GM10266 (cell line): Measurements from ENCODE around the gene SERTAD2.

ENCODE experiments used
- DNase-seq: peaks from one replicate; pipeline ENCODE4 v3.0.0; 2012; ENCODE audit errors: extremely low spot score
- TF ChIP-seq, protein P1 (sequence below): IDR thresholded peaks from 2 replicates; pipeline ENCODE4 v1.5.1; 2012; ENCODE audit warnings: mild to moderate bottlenecking, low read depth; ENCODE audit not compliant: control insufficient read depth, insufficient read depth; ENCODE audit errors: missing control alignments

Gene SERTAD2, protein sequence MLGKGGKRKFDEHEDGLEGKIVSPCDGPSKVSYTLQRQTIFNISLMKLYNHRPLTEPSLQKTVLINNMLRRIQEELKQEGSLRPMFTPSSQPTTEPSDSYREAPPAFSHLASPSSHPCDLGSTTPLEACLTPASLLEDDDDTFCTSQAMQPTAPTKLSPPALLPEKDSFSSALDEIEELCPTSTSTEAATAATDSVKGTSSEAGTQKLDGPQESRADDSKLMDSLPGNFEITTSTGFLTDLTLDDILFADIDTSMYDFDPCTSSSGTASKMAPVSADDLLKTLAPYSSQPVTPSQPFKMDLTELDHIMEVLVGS

DNA sequence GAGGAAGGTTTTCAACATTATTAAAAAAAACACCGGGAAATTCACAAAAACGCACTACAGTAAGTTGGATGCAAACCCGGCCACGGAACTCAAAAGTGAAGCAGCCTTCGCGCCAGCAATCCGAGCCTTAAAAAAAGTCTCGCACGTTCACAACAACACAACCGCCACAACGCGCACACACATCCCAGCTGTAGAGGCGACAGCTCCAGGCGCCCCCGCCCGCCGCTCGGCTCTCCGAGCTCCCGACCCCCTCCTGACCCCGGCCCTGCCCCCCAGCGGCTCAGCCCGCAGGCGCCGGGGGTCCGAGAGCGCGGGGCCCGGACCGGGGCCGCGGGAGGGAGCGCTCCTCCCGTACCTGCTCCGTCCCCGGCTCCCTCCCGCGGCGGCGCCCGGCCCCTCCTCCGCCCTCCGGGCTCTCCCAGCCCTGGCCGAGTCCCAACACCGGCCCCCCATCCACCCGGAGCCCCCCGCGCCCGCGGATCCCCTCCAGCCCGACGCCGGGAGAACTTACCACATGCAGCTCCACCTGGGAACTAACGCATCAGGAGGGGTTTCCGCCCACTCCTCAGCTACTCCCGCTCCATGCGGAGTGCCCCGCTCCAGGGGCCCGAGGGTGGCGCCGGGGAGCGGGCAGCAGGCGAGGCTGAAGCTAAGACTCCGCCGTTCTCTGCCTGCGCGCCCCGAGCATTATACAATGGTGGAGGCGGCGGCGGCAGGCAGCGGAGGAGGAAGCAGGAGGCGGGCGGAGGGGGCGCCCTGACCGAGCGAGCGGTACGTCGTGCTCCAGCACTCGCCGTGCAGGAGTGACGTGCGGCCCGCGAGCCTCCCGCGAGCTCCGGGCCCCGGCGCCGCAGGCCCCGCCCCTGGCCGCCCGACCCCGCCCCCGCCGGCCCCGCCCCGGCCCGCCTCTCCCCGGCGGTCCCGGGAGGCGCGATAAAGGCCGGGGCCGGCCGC is at the start of gene SERTAD2:
TSS of gene SERTAD2 (minus strand) at position 805 of the 954 bp plus-strand sequence. CDS start 17,042 bp downstream, outside the sequence.
- DNase-seq: peak; percentile 98
- TF ChIP-seq, protein P1, sequence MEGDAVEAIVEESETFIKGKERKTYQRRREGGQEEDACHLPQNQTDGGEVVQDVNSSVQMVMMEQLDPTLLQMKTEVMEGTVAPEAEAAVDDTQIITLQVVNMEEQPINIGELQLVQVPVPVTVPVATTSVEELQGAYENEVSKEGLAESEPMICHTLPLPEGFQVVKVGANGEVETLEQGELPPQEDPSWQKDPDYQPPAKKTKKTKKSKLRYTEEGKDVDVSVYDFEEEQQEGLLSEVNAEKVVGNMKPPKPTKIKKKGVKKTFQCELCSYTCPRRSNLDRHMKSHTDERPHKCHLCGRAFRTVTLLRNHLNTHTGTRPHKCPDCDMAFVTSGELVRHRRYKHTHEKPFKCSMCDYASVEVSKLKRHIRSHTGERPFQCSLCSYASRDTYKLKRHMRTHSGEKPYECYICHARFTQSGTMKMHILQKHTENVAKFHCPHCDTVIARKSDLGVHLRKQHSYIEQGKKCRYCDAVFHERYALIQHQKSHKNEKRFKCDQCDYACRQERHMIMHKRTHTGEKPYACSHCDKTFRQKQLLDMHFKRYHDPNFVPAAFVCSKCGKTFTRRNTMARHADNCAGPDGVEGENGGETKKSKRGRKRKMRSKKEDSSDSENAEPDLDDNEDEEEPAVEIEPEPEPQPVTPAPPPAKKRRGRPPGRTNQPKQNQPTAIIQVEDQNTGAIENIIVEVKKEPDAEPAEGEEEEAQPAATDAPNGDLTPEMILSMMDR: peak; percentile 29

GRCh38 chr2:64700133-64700809 is 46.6 kb upstream of the SERTAD2 start:
- TF ChIP-seq, protein P1: no peak
- peak; percentile 26 for DNase-seq

DNA sequence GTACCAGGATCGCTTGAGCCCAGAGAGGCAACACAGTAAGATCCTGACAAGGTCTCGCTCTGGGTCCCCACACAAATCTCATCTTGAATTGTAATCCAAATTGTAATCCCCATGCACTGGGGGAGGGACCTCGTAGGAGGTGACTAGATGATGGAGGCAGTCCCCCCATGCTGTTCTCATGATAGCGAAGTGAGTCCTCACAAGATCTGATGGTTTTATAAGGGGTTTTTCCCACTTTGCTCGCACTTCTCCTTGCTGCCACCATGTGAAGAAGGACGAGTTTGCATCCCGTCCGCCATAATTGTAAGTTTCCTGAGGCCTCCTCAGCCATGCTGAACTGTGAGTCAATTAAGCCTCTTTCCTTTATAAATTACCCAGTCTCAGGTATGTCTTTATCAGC is 46.0 kb upstream of the SERTAD2 start:
- DNase-seq: no peak
- TF ChIP-seq, protein P1: peak; percentile 56

DNA sequence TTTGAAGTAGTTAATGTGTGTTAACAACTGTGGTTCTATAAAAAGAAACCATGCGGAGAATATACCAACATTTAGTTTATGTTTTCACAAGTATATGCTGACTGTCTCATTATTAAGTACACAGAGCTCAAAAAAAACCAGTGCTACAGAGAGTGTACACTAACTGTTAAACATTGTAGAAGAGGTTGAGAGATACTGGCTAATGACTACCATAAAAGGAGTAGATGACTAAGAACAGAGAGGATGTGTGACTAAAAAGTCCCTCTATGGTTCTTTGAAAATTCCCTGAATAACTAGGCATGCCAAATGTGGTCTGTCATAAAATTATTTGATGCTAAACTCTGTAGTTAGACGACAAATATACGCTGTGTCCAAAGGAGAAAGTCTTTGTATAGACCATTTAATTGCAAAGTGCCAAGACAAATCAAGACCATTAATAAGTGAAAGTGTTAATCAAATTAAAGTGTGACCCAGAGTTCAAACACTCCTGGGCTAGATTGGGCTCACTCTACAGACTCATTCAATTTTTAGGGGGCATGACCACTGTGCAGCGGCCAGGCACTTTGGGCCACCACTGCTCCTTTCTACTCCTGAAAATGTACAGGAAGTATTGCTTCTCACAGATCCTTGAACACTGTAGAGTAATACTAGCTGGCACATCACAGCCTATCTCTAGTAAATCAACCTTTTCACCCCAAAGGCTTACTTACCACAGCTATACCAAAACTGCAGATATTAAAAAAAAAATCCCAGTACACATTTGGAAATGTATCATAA is 45.1 kb upstream of the SERTAD2 start:
- DNase-seq: peak; percentile 63
- TF ChIP-seq, protein P1: no peak

GRCh38 chr2:64698177-64698643 is 44.5 kb upstream of the SERTAD2 start:
- TF ChIP-seq, protein P1: no peak
- DNase-seq: no peak
